A549 (cell line): ENCODE data around the gene TPO. TPM values are rescaled to one million over a fixed set of nuclear protein-coding genes. Genes with fewer than 3 reads are reported as not detected.

Experiments used
- ATAC-seq, 2 experiments: fragments of 200-7000 bp in 1 of 2; fragments of >200 bp in 1 of 2; cut with Nextera tagmentation in 1 of 2; cut with Tn5 transposase in 1 of 2; 3 replicates each; pipeline versions ENCODE4 v1.8.0 to v1.9.1; 2018 to 2020; ENCODE audit warnings: mild to moderate bottlenecking in 1 of 2, moderate library complexity in 1 of 2
- CTCF ChIA-PET: fragments of 300-600 bp; sonication (Branson Sonifier 250); formaldehyde crosslinking; extraction: SDS; loops from one replicate; lab custom pipeline; 2021; ENCODE audit warnings: antibody characterized with exemption, inconsistent platforms; lab: Yijun Ruan, JAX
- POLR2A ChIA-PET: fragments of 350-600 bp; formaldehyde crosslinking; extraction: SDS; loops from one replicate; lab custom pipeline; 2021; ENCODE audit warnings: antibody characterized with exemption, inconsistent platforms; lab: Yijun Ruan, JAX
- DNase-seq, 2 experiments: peaks; one replicate each; pipeline versions ENCODE4 v3.0.0 to v3.0.0-alpha.2; 2011 to 2016; ENCODE audit warnings: low read depth in 1 of 2, low spot score in 1 of 2
- FAIRE-seq: peaks from 2 replicates; lab custom pipeline; 2011; peaks lifted over from hg19 to GRCh38; lab: Jason Lieb, UNC
- H3K27ac ChIP-seq, 2 experiments: fragments of >200 bp; sonication (Bioruptor Twin); formaldehyde crosslinking; 3 replicates each; pipeline ENCODE4 v1.5.1; 2016 to 2017
- H3K4me1 ChIP-seq: fragments of >200 bp; sonication (Bioruptor Twin); formaldehyde crosslinking; 3 replicates; pipeline ENCODE4 v1.6.1; 2016
- H3K4me2 ChIP-seq: fragments of >200 bp; sonication (Bioruptor Twin); formaldehyde crosslinking; 3 replicates; pipeline ENCODE4 v1.6.1; 2016
- H3K4me3 ChIP-seq: fragments of >200 bp; sonication (Bioruptor Twin); formaldehyde crosslinking; 3 replicates; pipeline ENCODE4 v1.5.1; 2016
- H3K9me3 ChIP-seq: fragments of >200 bp; sonication (Bioruptor Twin); formaldehyde crosslinking; 3 replicates; pipeline ENCODE4 v1.6.1; 2016
- BHLHE40 ChIP-seq: IDR thresholded peaks from 2 replicates; pipeline ENCODE4 v1.6.1; 2012; ENCODE audit warnings: low read depth, low read length, inconsistent platforms
- CHD4 ChIP-seq: fragments of 200-600 bp; sonication (generic); IDR thresholded peaks from 2 replicates; pipeline ENCODE4 v1.6.1; 2016; ENCODE audit warnings: antibody characterized with exemption, mild to moderate bottlenecking, borderline replicate concordance
- ELK1 ChIP-seq: fragments of 150-350 bp; IDR thresholded peaks from 2 replicates; pipeline ENCODE4 v1.6.1; 2014; ENCODE audit warnings: low read depth, mild to moderate bottlenecking, low read length
- FOSL2 ChIP-seq, 2 experiments: fragments of 450-650 bp in 1 of 2; fragments of >200 bp in 1 of 2; sonication (Bioruptor Twin) in 1 of 2; formaldehyde crosslinking; IDR thresholded peaks; 2 replicates each; pipeline versions ENCODE4 v1.5.0 to v1.6.1; 2016 to 2020; ENCODE audit warnings: mild to moderate bottlenecking in 1 of 2, moderate library complexity in 1 of 2
- FOXS1 ChIP-seq: fragments of 250-450 bp; sonication (Bioruptor Pico); IDR thresholded peaks from 2 replicates; pipeline ENCODE4 v1.5.0; 2020; ENCODE audit warnings: mild to moderate bottlenecking, moderate library complexity
- GATA3 ChIP-seq: IDR thresholded peaks from 2 replicates; pipeline ENCODE4 v1.6.1; 2012; ENCODE audit warnings: borderline replicate concordance
- HOXB13 ChIP-seq: fragments of 250-450 bp; sonication (Bioruptor Pico); IDR thresholded peaks from 2 replicates; pipeline ENCODE4 v1.5.0; 2020; ENCODE audit warnings: low read depth, mild to moderate bottlenecking, moderate library complexity
- JUN ChIP-seq, 2 experiments: fragments of >200 bp; sonication (Bioruptor Twin); formaldehyde crosslinking; IDR thresholded peaks; 2 replicates in 1 of 2; 3 replicates in 1 of 2; pipeline ENCODE4 v1.6.1; 2016 to 2017
- JUNB ChIP-seq: fragments of >200 bp; sonication (Bioruptor Twin); formaldehyde crosslinking; IDR thresholded peaks from 2 replicates; pipeline ENCODE4 v1.6.1; 2016
- MAZ ChIP-seq: fragments of 150-350 bp; IDR thresholded peaks from 2 replicates; pipeline ENCODE4 v1.6.1; 2014; ENCODE audit warnings: antibody characterized with exemption, low read depth, low read length, borderline replicate concordance
- NPAS2 ChIP-seq: fragments of 250-450 bp; sonication (Bioruptor Pico); IDR thresholded peaks from 2 replicates; pipeline ENCODE4 v1.8.0; 2022; ENCODE audit warnings: mild to moderate bottlenecking, moderate library complexity, borderline replicate concordance
- RARB ChIP-seq: fragments of 250-450 bp; sonication (Bioruptor Pico); IDR thresholded peaks from 2 replicates; pipeline ENCODE4 v1.8.0; 2021; ENCODE audit warnings: mild to moderate bottlenecking, moderate library complexity
- RNF2 ChIP-seq: fragments of 200-600 bp; sonication (generic); IDR thresholded peaks from 2 replicates; pipeline ENCODE4 v1.6.1; 2016; ENCODE audit warnings: low read depth, mild to moderate bottlenecking, antibody characterized with exemption, moderate library complexity, borderline replicate concordance
- TFCP2L1 ChIP-seq: fragments of 250-450 bp; sonication (Bioruptor Pico); IDR thresholded peaks from 2 replicates; pipeline ENCODE4 v1.5.0; 2021; ENCODE audit warnings: mild to moderate bottlenecking
- TP53 ChIP-seq: fragments of 250-450 bp; sonication (Bioruptor Pico); IDR thresholded peaks from 2 replicates; pipeline ENCODE4 v1.5.0; 2021; ENCODE audit warnings: mild to moderate bottlenecking, moderate library complexity
- USF2 ChIP-seq: fragments of 450-650 bp; IDR thresholded peaks from 2 replicates; pipeline ENCODE4 v1.6.1; 2014; ENCODE audit warnings: antibody characterized with exemption
- ZC3H11A ChIP-seq: fragments of 450-650 bp; IDR thresholded peaks from 2 replicates; pipeline ENCODE4 v1.6.1; 2014; ENCODE audit warnings: antibody characterized with exemption, mild to moderate bottlenecking
- ZNF302 ChIP-seq: fragments of 250-450 bp; sonication (Bioruptor Pico); IDR thresholded peaks from 2 replicates; pipeline ENCODE4 v1.9.0; 2021; ENCODE audit warnings: inconsistent platforms, mild to moderate bottlenecking, moderate library complexity
- ZSCAN20 ChIP-seq: fragments of 250-450 bp; sonication (Bioruptor Pico); IDR thresholded peaks from 2 replicates; pipeline ENCODE4 v1.8.0; 2022; ENCODE audit warnings: mild to moderate bottlenecking, moderate library complexity
- WGBS: methylation state at CpG from one replicate; pipeline ENCODE4 v1.1.6; 2017; ENCODE audit errors: missing lambda C conversion rate; 5-methylcytosine and 5-hydroxymethylcytosine counted together
- polyA plus RNA-seq, 4 experiments: library from polyadenylated mRNA; depleted of rRNA in 3 of 4; stranded (reverse); fragments of >200 nt; fragmentation: RNase III in 1 of 4; extraction: RNeasy Plus Mini Kit Qiagen cat#74134 plus additional on column Dnase treatment in 1 of 4; gene quantifications; 2 replicates in 3 of 4; 3 replicates in 1 of 4; pipeline ENCODE4 v1.2.3, GENCODE V29; 2011 to 2017
- TF ChIP-seq, protein P1 (sequence below): fragments of 250-450 bp; sonication (Bioruptor Pico); IDR thresholded peaks from 2 replicates; pipeline ENCODE4 v1.5.0; 2020; ENCODE audit warnings: low read depth, mild to moderate bottlenecking, moderate library complexity
- TF ChIP-seq, protein P2 (sequence below): IDR thresholded peaks from 2 replicates; pipeline ENCODE4 v1.6.1; 2012
- TF ChIP-seq, protein P3 (sequence below): fragments of >200 bp; sonication (Bioruptor Twin); formaldehyde crosslinking; IDR thresholded peaks from 2 replicates; pipeline ENCODE4 v1.6.1; 2016

Gene TPO
- polyA plus RNA-seq, 2 of the 4 experiments (the other 2 are of a cell fraction), result 0.05 TPM; not detected in 1

DNA sequence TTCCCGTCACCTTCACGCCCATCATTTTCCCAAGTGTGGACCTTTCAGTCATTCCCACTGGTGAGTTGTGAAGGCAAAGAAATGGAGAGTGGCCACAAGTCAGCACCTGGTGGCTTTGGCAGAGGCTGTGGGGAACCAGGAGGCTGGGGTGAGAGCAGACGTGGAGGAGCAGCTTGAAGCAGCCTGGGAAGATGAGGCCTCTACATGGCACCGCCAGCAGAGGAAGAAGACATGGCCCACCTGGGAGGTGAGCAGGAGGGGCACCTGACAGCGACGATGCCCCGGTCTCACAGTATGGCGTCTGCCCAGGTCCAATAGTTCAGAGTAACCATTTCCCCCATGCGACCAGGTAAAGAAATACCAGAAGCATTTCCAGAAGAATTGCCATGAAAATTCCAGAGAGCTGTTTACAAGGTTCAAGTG lies 69.0 kb downstream of the TPO start:
- ATAC-seq (no peak), DNase-seq (no peak), FAIRE-seq (no peak)
- ChIA-PET POLR2A (no interaction called here), CTCF (interaction anchor here (0.5 kb wide), 1 partner anchor 1441 kb away, joined by 3 read pairs; no protein-coding TSS in a partner anchor)
- 26% methylated on average over 9 of the region's 9 CpGs for WGBS
- no peak overlapping the region for H3K27ac ChIP-seq
- no peaks in the 10 kb centered on the region for H3K4me1 ChIP-seq
- H3K9me3 ChIP-seq, result no peaks in the 10 kb centered on the region
- H3K4me2 ChIP-seq, result no peak overlapping the region
- TF ChIP-seq CHD4 (no peak), RARB (CRISPR knock-in tag) (no peak), ZNF302 (CRISPR knock-in tag) (no peak), ELK1 (no peak), ZSCAN20 (CRISPR knock-in tag) (no peak), MAZ (no peak), FOSL2 (IDR thresholded peaks at IDR 0.05) (no peak), FOSL2 (CRISPR knock-in tag; IDR thresholded peaks at IDR 0.05) (no peak), TFCP2L1 (no peak), RNF2 (no peak), USF2 (no peak), FOXS1 (CRISPR knock-in tag) (no peak)
- TF ChIP-seq, protein P1, sequence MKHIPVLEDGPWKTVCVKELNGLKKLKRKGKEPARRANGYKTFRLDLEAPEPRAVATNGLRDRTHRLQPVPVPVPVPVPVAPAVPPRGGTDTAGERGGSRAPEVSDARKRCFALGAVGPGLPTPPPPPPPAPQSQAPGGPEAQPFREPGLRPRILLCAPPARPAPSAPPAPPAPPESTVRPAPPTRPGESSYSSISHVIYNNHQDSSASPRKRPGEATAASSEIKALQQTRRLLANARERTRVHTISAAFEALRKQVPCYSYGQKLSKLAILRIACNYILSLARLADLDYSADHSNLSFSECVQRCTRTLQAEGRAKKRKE, result no peak
- TF ChIP-seq, protein P2, sequence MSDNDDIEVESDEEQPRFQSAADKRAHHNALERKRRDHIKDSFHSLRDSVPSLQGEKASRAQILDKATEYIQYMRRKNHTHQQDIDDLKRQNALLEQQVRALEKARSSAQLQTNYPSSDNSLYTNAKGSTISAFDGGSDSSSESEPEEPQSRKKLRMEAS, result no peak
- H3K4me3 ChIP-seq, result no peak overlapping the region

- Histone ChIP-seq H3K4me3 (no peak overlapping the region), H3K4me2 (no peak overlapping the region), H3K4me1 (no peaks in the 10 kb centered on the region)
- POLR2A ChIA-PET, result no interaction called here
- 43% methylated on average over 4 of the region's 4 CpGs for WGBS
- ATAC-seq (no peak), FAIRE-seq (no peak), DNase-seq (no peak)
- TF ChIP-seq RNF2, result no peak
- no peak for TF ChIP-seq NPAS2 (CRISPR knock-in tag)
- no peak for TF ChIP-seq ZNF302 (CRISPR knock-in tag)
- TF ChIP-seq, protein P1, result no peak
- no peak for TF ChIP-seq BHLHE40
- TF ChIP-seq, protein P2, result no peak
- TF ChIP-seq, all 56 proteins: peak for 0
- no peak overlapping the region for H3K27ac ChIP-seq
- no peaks in the 10 kb centered on the region for H3K9me3 ChIP-seq
- CTCF ChIA-PET, result no interaction called here
Observed at GRCh38 chr2:1482981-1483380, 69.7 kb downstream of the TPO start.

- FAIRE-seq (no peak), ATAC-seq (no peak)
- Histone ChIP-seq H3K27ac (no peak overlapping the region), H3K4me2 (no peak overlapping the region), H3K4me3 (no peak overlapping the region), H3K4me1 (no peaks in the 10 kb centered on the region), H3K9me3 (no peaks in the 10 kb centered on the region; the same call in 2 of the 3 replicates)
- POLR2A ChIA-PET, result no interaction called here
- 22% methylated on average over 9 of the region's 9 CpGs for WGBS
- CTCF ChIA-PET, result no interaction called here
- TF ChIP-seq JUNB, result no peak
- no peak for TF ChIP-seq RNF2
- TF ChIP-seq, protein P3, sequence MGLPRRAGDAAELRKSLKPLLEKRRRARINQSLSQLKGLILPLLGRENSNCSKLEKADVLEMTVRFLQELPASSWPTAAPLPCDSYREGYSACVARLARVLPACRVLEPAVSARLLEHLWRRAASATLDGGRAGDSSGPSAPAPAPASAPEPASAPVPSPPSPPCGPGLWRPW, result no peak
- no peak for TF ChIP-seq ZC3H11A
- no peak for TF ChIP-seq TP53 (CRISPR knock-in tag)
- TF ChIP-seq JUN (IDR thresholded peaks at IDR 0.05), result no peak
- no peak for TF ChIP-seq HOXB13 (CRISPR knock-in tag)
- TF ChIP-seq MAZ, result no peak
- no peak for TF ChIP-seq GATA3
- TF ChIP-seq RARB (CRISPR knock-in tag), result no peak
- TF ChIP-seq, protein P2, result no peak
- TF ChIP-seq ZNF302 (CRISPR knock-in tag), result no peak
- TF ChIP-seq NPAS2 (CRISPR knock-in tag), result no peak
- TF ChIP-seq, all 56 proteins: peak for 0
- DNase-seq, result no peak
Observed at GRCh38 chr2:1483551-1483950, 70.3 kb downstream of the TPO start.
